Measurements from ENCODE around the gene METTL8. TPM values are rescaled to one million over a fixed set of nuclear protein-coding genes. Genes with fewer than 3 reads are reported as not detected.
A peak's percentile ranks its signal among the peaks of the same experiment; 100 is the strongest.

The METTL8 gene
- total RNA-seq, 4 donors from 2014 or later: 11.4 to 107 (median 15.2) TPM

DNA sequence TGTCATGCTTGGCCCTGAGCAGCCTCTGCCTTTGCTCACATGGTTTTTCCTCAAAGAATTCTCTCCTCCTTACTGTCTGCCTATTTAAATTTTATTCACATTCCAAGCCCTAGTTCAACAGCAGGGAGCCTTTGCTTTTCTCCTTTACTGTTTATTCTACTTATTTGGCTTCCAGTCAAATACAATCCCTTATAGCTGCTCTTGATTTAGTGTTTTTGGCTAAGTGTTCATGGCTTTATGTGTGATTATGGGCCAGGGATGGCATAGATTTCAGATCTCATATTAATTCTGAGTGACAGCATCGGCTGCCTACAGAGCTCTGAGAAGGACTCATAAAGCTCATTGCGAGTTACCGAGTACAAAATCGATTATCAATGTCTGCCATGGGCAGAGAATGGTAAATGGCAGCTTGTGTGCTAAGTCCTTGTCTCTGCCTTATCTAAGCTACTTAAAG is 106.7 kb downstream of the METTL8 start:
- Histone ChIP-seq H3K27ac (peak overlapping the region in 2 of 4 donors; percentile 71 to 79), H3K36me3 (no peaks in the 10 kb centered on the region), H3K27me3 (no peaks in the 10 kb centered on the region), H3K9me3 (no peaks in the 10 kb centered on the region), H3K4me1 (no peaks in the 10 kb centered on the region), H3K4me3 (no peak overlapping the region)
- no peak for DNase-seq
- TF ChIP-seq POLR2A (IDR thresholded peaks at IDR 0.05): no peak
- TF ChIP-seq, protein P1, sequence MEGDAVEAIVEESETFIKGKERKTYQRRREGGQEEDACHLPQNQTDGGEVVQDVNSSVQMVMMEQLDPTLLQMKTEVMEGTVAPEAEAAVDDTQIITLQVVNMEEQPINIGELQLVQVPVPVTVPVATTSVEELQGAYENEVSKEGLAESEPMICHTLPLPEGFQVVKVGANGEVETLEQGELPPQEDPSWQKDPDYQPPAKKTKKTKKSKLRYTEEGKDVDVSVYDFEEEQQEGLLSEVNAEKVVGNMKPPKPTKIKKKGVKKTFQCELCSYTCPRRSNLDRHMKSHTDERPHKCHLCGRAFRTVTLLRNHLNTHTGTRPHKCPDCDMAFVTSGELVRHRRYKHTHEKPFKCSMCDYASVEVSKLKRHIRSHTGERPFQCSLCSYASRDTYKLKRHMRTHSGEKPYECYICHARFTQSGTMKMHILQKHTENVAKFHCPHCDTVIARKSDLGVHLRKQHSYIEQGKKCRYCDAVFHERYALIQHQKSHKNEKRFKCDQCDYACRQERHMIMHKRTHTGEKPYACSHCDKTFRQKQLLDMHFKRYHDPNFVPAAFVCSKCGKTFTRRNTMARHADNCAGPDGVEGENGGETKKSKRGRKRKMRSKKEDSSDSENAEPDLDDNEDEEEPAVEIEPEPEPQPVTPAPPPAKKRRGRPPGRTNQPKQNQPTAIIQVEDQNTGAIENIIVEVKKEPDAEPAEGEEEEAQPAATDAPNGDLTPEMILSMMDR (IDR thresholded peaks at IDR 0.05): no peak

GRCh38 chr2:171325886-171326585 is 107.8 kb downstream of the METTL8 start:
- Histone ChIP-seq H3K27ac (peak overlapping the region in 2 of 4 donors; percentile 71 to 79), H3K36me3 (no peaks in the 10 kb centered on the region), H3K9me3 (no peaks in the 10 kb centered on the region), H3K4me3 (peak overlapping the region in 2 of 4 donors; percentile 4 to 19), H3K4me1 (no peaks in the 10 kb centered on the region), H3K27me3 (no peaks in the 10 kb centered on the region)
- TF ChIP-seq, protein P1 (IDR thresholded peaks at IDR 0.05): no peak
- TF ChIP-seq POLR2A (IDR thresholded peaks at IDR 0.05): no peak
- DNase-seq: no peak

DNA sequence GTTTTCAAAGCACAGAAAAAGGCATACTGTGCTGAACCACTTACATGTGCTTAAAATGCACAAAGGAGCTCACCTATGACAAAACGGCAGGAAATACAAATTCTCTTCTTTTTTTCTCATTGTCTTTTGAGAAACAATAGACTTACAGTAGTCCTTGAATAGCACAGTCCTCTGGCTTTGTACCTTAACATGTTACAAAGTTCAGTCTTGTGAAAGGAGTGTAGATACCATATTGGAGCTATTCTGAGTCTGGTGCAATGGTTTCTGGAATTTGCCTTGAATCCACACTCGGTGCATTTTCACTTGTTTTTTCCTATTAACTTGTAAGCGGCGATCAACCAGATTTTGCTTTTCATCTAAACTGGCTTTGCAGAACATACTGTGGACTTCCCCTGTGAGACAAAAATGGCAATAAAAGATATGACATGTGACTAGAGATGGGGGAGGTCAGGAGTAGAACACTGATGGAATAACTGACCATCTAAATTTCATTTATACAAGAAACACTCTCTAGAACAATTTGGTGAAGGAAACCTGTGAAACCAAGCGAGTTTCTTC is 109.7 kb downstream of the METTL8 start:
- no peak for DNase-seq
- H3K27ac ChIP-seq: peak overlapping the region in 2 of 4 donors; percentile 9 to 79
- TF ChIP-seq, protein P1 (IDR thresholded peaks at IDR 0.05): no peak
- TF ChIP-seq POLR2A (IDR thresholded peaks at IDR 0.05): no peak
- H3K36me3 ChIP-seq: no peaks in the 10 kb centered on the region
- no peaks in the 10 kb centered on the region for H3K27me3 ChIP-seq
- H3K9me3 ChIP-seq: no peaks in the 10 kb centered on the region
- peaks cover 0 to under 1% (median 0%) of the 10 kb centered on the region in 4 donors for H3K4me1 ChIP-seq
- H3K4me3 ChIP-seq: peak overlapping the region in 1 of 4 donors; percentile 16

DNA sequence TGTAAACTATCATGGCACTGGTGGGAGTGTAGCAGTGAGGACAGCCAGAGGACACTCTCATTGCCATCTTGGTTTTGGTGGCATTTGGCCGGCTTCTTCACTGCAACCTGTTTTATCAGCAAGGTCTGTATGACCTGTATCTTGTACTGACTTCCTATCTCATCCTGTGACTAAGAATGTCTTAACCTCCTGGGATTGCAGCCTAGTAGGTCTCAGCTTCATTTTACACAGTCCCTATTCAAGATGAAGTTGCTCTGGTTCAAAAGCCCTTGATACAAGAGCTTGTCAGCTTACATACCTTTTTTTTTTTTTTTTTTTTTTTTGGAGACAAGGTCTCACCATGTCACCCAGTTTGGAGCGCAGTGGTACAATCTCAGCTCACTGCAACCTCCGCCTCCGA is 110.9 kb downstream of the METTL8 start:
- Histone ChIP-seq H3K27me3 (no peaks in the 10 kb centered on the region), H3K4me3 (no peak overlapping the region), H3K27ac (peak overlapping the region in 2 of 4 donors; percentile 11 to 79), H3K4me1 (peaks cover 0 to 5% (median 0%) of the 10 kb centered on the region in 4 donors), H3K9me3 (no peaks in the 10 kb centered on the region), H3K36me3 (no peaks in the 10 kb centered on the region)
- TF ChIP-seq, protein P1 (IDR thresholded peaks at IDR 0.05): no peak
- TF ChIP-seq POLR2A (IDR thresholded peaks at IDR 0.05): no peak
- DNase-seq: no peak

GRCh38 chr2:171320731-171321130 is 113.1 kb downstream of the METTL8 start:
- DNase-seq: no peak
- H3K9me3 ChIP-seq: no peaks in the 10 kb centered on the region
- H3K4me3 ChIP-seq: no peak overlapping the region
- TF ChIP-seq, protein P1 (IDR thresholded peaks at IDR 0.05): no peak
- TF ChIP-seq POLR2A (IDR thresholded peaks at IDR 0.05): no peak
- H3K36me3 ChIP-seq: no peaks in the 10 kb centered on the region
- peaks cover 0 to 5% (median 0%) of the 10 kb centered on the region in 4 donors for H3K4me1 ChIP-seq
- H3K27me3 ChIP-seq: no peaks in the 10 kb centered on the region
- peak overlapping the region in 1 of 4 donors; percentile 79 for H3K27ac ChIP-seq
